A673 (cell line): ENCODE results near the gene EMILIN2. TPM values are rescaled to one million over a fixed set of nuclear protein-coding genes. Genes with fewer than 3 reads are reported as not detected.
"Not testable (repeated sequence)": the region's sequence is repeated elsewhere in the genome, so short reads cannot be mapped to it uniquely, and the experiment has no call there.

Experiments used
- BruUV-seq: library from RNA; stranded (reverse); fragments of 400-500 nt; replicated peaks from 2 replicates; lab custom pipeline; 2021; lab: Mats Ljungman, UMichigan
- CTCF ChIA-PET: fragments of 300-600 bp; sonication (Branson Sonifier 250); formaldehyde crosslinking; loops from one replicate; lab custom pipeline; 2022; ENCODE audit warnings: antibody characterized with exemption; lab: Charles Lee
- POLR2A ChIA-PET: fragments of 300-600 bp; sonication (Branson Sonifier 250); formaldehyde crosslinking; loops from one replicate; lab custom pipeline; 2022; ENCODE audit warnings: antibody characterized with exemption; ENCODE audit not compliant: low non-redundant PET; lab: Charles Lee
- DNase-seq: peaks from one replicate; pipeline ENCODE4 v3.0.0-alpha.2; 2015; ENCODE audit warnings: low spot score
- H3K27ac ChIP-seq: fragments of 200-600 bp; sonication (generic); 2 replicates; pipeline ENCODE4 v1.5.1; 2016; ENCODE audit warnings: mixed run types, low read depth, mild to moderate bottlenecking, mixed read lengths, antibody characterized with exemption, low read length; ENCODE audit not compliant: poor library complexity, severe bottlenecking
- H3K27me3 ChIP-seq: fragments of 200-600 bp; sonication (generic); replicated peaks from 2 replicates; pipeline ENCODE4 v1.6.1; 2017; ENCODE audit warnings: mixed run types, low read depth, mild to moderate bottlenecking, mixed read lengths, antibody characterized with exemption, low read length; ENCODE audit not compliant: insufficient read depth, poor library complexity
- H3K36me3 ChIP-seq: fragments of 200-600 bp; sonication (generic); 2 replicates; pipeline ENCODE4 v1.6.1; 2016; ENCODE audit warnings: mixed run types, mild to moderate bottlenecking, mixed read lengths, antibody characterized with exemption, low read length; ENCODE audit not compliant: insufficient read depth, poor library complexity, severe bottlenecking
- H3K4me1 ChIP-seq: fragments of 200-600 bp; sonication (generic); 2 replicates; pipeline ENCODE4 v1.6.1; 2017; ENCODE audit warnings: mixed run types, mild to moderate bottlenecking, mixed read lengths, antibody characterized with exemption, low read length; ENCODE audit not compliant: insufficient read depth, poor library complexity, severe bottlenecking
- H3K4me3 ChIP-seq: fragments of 200-600 bp; sonication (generic); 2 replicates; pipeline ENCODE4 v1.5.1; 2016; ENCODE audit warnings: low read depth, mixed run types, mild to moderate bottlenecking, mixed read lengths, low read length; ENCODE audit not compliant: poor library complexity, severe bottlenecking
- H3K9me3 ChIP-seq: fragments of 200-600 bp; sonication (generic); 2 replicates; pipeline ENCODE4 v1.6.1; 2016; ENCODE audit warnings: mixed run types, low read depth, mild to moderate bottlenecking, mixed read lengths, antibody characterized with exemption, low read length; ENCODE audit not compliant: poor library complexity, severe bottlenecking
- EZH2 ChIP-seq: fragments of 200-600 bp; sonication (generic); IDR thresholded peaks from 2 replicates; pipeline ENCODE4 v1.6.1; 2017; ENCODE audit warnings: borderline replicate concordance, low read depth, mild to moderate bottlenecking, mixed read lengths, antibody characterized with exemption, low read length; ENCODE audit not compliant: poor library complexity, severe bottlenecking
- intact Hi-C: fragments of 100-400 bp; cut with micrococcal nuclease; formaldehyde crosslinking; loops from one replicate; pipeline ENCODE4 v1.10.0; 2022; ENCODE audit not compliant: unreplicated experiment
- total RNA-seq: library from RNA; stranded (reverse); gene quantifications from 2 replicates; pipeline ENCODE4 v1.2.3, GENCODE V29; 2021
- TF ChIP-seq, protein P1 (sequence below): fragments of 300-800, 200-600 bp; sonication (generic); conservative IDR thresholded peaks from 2 replicates; pipeline ENCODE4 v1.5.1; 2017; ENCODE audit warnings: low read depth, mild to moderate bottlenecking, antibody characterized with exemption, low read length, moderate library complexity, mixed read lengths

The EMILIN2 gene
- total RNA-seq, 1 experiment from 2014 or later, result 23.4 TPM

DNA sequence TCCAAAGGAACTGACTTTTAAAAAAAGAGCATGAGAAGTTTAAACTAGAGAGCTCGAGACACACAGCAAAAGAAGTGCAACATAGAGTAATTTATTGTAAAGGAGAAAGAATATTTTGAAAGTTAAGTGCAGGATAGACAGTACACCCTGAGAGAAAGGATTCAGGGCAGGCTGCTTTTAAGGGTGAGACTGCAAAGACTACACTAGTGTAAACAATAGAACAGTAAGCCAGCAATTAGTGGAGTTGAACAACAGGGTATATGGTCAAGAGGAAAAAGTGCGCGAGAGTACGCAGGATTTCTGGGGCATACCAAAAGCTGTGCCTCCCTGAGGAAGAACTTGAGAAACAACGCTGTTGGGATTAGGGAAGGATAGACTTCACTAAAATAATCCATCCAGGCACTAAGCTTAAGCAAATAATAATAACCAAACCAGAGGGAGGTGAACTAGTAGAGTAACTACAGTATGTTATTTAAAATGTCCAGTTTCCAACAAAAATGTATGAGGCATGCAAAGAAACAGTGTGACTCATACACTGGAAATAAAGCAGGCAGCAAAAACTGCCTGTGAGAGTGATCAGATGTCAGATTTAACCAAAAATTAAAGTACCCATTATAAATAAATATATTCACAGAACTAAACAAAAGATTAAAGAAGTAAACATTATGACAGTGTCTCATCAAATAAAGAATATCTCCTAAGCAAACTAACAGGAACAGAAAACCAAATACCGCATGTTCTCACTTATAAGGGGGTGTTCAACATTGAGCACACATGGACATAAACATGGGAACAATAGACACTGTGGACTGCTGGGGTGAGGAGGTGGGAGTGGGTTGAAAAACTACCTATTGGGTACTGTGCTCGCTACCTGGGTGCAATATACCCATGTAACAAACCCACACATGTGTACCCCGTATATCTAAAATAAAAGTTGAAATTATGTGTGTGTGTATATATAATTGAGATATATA lies 40.5 kb upstream of the EMILIN2 start:
- no peaks in the 10 kb centered on the region for H3K4me1 ChIP-seq
- TF ChIP-seq, protein P1, sequence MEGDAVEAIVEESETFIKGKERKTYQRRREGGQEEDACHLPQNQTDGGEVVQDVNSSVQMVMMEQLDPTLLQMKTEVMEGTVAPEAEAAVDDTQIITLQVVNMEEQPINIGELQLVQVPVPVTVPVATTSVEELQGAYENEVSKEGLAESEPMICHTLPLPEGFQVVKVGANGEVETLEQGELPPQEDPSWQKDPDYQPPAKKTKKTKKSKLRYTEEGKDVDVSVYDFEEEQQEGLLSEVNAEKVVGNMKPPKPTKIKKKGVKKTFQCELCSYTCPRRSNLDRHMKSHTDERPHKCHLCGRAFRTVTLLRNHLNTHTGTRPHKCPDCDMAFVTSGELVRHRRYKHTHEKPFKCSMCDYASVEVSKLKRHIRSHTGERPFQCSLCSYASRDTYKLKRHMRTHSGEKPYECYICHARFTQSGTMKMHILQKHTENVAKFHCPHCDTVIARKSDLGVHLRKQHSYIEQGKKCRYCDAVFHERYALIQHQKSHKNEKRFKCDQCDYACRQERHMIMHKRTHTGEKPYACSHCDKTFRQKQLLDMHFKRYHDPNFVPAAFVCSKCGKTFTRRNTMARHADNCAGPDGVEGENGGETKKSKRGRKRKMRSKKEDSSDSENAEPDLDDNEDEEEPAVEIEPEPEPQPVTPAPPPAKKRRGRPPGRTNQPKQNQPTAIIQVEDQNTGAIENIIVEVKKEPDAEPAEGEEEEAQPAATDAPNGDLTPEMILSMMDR, result no peak
- no peak for TF ChIP-seq EZH2
- H3K27ac ChIP-seq, result no peak overlapping the region
- BruUV-seq, result no TSS peak
- intact Hi-C loops, result no loop called here
- CTCF ChIA-PET, result no interaction called here
- no peak overlapping the region for H3K4me3 ChIP-seq
- no peaks in the 10 kb centered on the region for H3K9me3 ChIP-seq
- POLR2A ChIA-PET, result no interaction called here
- peaks cover 13% of the 10 kb centered on the region for H3K36me3 ChIP-seq
- no peaks in the 10 kb centered on the region for H3K27me3 ChIP-seq
- DNase-seq, result no peak

GRCh38 chr18:2808640-2809039 lies 38.2 kb upstream of the EMILIN2 start:
- CTCF ChIA-PET, result interaction anchor here (0.6 kb wide), 1 partner anchor 84 kb away, joined by 4 read pairs; no protein-coding TSS in a partner anchor
- H3K27ac ChIP-seq, H3K27me3 ChIP-seq, intact Hi-C loops, DNase-seq, H3K4me1 ChIP-seq, H3K4me3 ChIP-seq, H3K9me3 ChIP-seq, BruUV-seq, H3K36me3 ChIP-seq: not testable (repeated sequence)
- POLR2A ChIA-PET, result interaction anchor here (0.6 kb wide), 1 partner anchor 40 kb away, joined by 3 read pairs; no protein-coding TSS in a partner anchor

- intact Hi-C loops, H3K27me3 ChIP-seq, DNase-seq, H3K4me3 ChIP-seq, H3K9me3 ChIP-seq, H3K4me1 ChIP-seq, CTCF ChIA-PET, BruUV-seq, H3K27ac ChIP-seq, H3K36me3 ChIP-seq: not testable (repeated sequence)
- POLR2A ChIA-PET, result interaction anchor here (0.9 kb wide), 1 partner anchor 383 kb away, joined by 4 read pairs; no protein-coding TSS in a partner anchor
Observed at GRCh38 chr18:2809666-2810183, 37.1 kb upstream of the EMILIN2 start.

- no peak for DNase-seq
- H3K4me3 ChIP-seq, result no peak overlapping the region
- intact Hi-C loops, result no loop called here
- no TSS peak for BruUV-seq
- H3K27me3 ChIP-seq, result no peaks in the 10 kb centered on the region
- peaks cover 6% of the 10 kb centered on the region for H3K9me3 ChIP-seq
- CTCF ChIA-PET, result no interaction called here
- H3K27ac ChIP-seq, result no peak overlapping the region
- TF ChIP-seq, protein P1, result no peak
- TF ChIP-seq EZH2, result no peak
- H3K4me1 ChIP-seq, result no peaks in the 10 kb centered on the region
- POLR2A ChIA-PET, result no interaction called here
- no peaks in the 10 kb centered on the region for H3K36me3 ChIP-seq
Observed at GRCh38 chr18:2811416-2811815, 35.4 kb upstream of the EMILIN2 start.
